Stimulated activated naive CD8-positive, alpha-beta T cell treated with anti-CD3 and anti-CD28 coated beads, Interleukin-15, Interleukin-2, amounts not matched to agents 100 U/mL and 50 U/mL, for 24 hours (primary cell): ENCODE measurements around the gene N4BP2L1.

ENCODE experiments used
- ATAC-seq: fragments of 150-1000 bp; cut with Tn5 transposase; one replicate; pipeline ENCODE4 v1.10.0; 2021
- DNase-seq: peaks from one replicate; pipeline ENCODE4 v3.0.0; 2021

The N4BP2L1 gene

DNA sequence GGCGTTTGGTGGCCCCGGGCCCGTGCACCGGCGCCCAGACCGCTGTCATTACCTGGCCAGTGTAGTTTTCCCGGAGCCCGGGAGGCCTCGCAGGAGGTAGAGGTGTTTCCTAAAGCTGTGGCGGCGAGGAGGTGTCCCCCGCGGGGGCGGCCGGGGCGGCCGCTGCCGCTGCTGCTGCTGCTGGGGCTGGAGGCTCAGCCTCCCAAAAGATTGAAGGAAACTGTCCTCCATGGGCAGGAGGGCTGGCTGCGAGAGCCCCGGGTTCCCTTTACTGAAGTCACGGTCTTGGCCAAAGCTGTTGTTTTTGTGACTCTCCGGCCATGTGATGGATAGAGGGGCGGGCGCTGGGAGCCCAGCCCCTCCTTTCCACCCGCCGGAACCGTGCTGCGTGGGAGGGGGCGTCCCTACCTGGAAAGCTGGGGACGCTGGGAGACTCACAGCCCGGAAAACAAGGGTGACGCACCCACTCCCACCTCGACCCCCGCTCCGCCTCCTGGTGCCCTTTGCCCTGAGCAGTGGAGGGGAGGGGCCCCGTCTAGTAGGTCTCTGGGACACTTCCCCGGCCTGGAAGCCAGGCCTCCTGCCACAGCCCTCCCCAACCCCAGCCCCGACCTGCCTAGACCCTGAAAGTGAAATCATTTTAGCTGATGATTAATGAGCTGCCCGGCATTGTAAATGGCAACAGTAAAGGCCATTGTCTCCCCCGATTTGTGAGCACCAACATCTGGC is at the start of gene N4BP2L1:
Gene N4BP2L1, minus strand, starts transcription at position 279 of the 729 bp plus-strand sequence. Its CDS starts 48 bp downstream, at position 231.
- DNase-seq (peak; percentile 94), ATAC-seq (peak; percentile 90)

DNA sequence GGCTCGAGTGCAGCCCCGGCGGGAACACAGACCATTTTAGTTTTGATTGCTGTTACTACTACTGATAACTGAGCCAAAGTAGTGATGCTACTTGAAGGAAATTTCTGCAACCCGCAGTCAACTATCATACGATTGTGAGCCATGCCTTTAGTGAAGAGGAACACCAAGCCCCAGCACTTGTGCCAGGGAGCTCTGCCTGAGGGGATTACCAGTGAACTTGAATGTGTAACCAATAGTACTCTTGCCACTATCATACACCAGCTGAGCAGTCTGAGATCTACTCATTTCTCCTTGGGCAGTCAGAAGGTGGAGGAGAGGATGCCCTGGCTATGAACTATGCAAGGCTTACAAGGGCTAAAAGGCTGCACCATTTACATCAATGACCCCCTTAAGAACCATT is 49.0 kb upstream of the N4BP2L1 start:
- ATAC-seq (no peak), DNase-seq (no peak)

DNA sequence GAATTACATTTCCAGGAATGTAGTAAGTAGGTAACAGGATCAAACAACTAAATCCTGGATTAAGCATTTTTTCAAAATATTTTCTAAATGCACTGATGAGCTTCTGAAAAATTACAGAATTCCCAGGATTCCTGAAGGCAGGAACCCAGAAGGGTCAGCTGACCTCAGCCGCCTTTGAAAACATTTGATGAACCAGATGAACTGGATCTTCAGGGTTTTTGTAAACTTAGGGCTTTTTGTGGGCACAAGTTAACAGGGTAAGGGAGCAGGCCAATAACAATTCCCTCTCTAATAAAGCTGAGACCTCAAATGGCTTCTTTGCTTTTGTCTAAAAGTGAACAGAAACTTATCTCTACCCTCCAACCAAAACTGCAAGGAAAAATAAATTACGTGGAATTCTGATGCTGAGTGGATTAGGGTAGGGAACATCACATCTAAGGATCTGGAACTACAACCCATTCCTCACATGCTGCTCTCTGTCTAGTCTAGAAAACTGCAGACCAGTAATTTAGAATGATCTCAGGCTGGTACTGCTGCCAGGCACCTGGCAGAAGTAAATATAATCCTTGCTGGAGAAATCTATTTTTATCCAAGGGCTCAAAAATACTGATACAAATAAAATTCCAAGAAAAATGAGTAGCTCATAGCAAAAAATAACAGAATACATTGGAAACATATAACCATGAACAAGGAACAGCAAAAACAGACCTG is 48.2 kb upstream of the N4BP2L1 start:
- DNase-seq (no peak), ATAC-seq (no peak)

DNA sequence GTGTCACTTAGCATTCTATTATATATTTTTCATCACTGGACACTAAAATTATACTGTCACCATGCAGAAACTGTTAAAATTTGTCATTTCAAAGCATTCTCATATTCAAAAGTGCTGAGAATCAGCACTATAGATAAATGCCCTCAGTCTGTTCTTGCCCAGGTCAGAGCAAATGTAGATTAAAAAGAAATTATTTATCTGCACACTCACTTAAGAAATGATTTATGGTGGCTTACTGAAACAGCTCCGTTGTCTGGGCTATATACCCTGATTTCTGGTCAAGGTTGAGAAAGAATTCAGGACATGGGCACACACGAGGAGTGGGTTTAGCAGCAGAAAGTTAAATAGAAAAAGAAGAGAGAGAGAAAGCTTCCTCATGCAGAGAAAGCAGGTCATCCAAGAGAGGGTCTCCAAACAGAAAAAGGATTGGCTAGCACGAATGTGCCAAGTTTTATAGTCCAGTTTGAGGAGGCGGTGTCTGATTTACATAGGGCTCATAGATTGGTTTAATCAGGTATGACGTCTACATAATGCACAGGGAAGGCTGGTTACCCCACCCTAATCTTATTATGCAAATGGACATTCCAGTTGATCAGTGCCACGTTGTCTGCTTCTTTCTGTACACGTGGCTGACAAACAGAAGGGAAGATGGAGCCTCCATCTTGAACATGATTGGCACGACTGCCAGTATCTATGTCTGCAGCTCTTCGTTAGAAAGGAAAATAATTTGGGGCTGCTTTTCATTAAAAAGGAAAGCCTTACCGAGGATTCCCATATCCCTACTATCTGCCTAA is 47.3 kb upstream of the N4BP2L1 start:
- ATAC-seq (no peak), DNase-seq (no peak)

- no peak for ATAC-seq
- DNase-seq: no peak
Observed at GRCh38 chr13:32473650-32474049, 45.7 kb upstream of the N4BP2L1 start.

DNA sequence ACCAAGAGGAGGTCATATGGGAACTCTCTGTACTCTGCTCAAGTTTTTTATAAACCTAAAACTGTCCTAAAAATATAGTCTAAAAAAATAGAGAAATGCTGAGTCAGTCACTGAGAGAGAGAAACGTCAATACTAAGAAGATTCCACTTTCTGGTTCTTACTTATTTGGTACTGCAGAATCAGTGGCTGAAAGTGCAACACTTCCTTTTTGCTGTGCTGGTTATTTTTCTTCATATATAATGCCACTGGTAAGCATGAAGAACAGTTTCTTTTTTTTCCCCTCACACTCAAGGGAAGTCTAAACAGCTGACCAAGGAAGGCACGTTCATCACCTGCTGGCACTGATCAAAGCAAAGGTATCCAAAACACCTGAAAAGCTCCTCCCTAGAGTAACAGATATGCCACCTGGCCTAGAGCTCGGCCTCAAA is 44.3 kb upstream of the N4BP2L1 start:
- ATAC-seq (no peak), DNase-seq (no peak)

DNA sequence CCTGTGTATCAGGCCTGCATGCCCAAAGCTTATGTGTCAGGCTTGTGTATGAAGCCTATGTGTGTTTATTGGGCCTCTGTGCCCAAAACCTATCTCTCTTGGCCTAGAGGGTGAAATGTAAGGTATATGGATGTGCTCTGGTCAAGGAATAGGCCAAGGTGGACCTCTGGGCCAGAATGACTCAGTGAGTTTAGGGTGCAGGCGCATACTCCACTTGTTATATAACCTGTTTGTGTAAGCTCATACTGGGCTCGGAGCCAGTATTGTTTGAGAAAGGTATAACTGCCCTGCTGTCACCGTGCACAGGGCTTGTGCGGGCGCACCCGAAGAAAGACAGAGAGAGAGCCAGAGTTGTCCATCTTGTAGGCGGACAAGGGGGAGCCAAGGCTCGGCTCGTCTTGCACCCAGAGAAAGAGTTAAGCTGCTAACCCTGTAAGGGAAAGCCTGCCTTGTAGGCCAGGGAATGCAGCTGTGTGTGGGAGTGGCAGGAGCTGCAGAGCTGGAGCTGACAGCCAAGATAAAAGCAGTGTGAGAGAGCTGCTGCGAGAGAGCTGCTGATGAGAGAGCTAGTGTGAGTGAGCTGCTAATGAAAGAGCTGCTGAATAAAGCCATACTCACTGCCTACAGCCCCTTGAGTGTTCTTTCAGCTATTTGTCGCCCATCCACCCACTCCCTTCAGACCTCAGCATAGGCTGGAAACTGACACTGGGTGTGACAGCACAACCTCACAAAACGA is 43.4 kb upstream of the N4BP2L1 start:
- DNase-seq: no peak
- no peak for ATAC-seq

DNA sequence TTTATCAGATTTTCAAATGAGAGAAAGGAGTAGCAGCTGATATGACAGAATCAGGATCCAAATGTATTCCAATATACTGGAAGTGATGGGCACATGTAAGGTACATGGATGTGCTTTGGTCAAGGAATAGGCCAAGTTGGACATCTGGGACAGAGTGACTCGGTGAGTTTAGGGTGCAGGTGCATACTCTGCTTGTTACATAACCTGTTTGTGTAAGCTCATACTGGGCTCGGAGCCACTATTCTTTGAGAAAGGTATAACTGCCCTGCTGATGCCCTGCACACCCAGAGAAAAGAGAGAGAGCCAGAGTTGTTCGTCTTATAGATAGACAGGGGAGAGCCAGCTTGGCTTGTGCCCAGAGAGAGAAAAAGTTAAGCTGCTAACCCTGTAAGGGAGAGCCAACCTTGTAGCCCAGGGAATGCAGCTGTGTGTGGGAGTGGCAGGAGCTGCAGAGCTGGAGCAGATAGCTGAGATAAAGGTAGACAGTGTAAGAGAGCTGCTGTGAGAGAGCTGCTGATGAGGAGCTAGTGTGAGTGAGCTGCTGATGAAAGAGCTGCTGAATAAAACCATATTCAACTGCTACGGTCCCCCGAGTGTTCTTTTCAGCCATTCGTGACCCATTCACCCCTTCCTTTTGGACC is 40.7 kb upstream of the N4BP2L1 start:
- DNase-seq: no peak
- no peak for ATAC-seq

- no peak for ATAC-seq
- no peak for DNase-seq
Observed at GRCh38 chr13:32456591-32456990, 28.7 kb upstream of the N4BP2L1 start.

DNA sequence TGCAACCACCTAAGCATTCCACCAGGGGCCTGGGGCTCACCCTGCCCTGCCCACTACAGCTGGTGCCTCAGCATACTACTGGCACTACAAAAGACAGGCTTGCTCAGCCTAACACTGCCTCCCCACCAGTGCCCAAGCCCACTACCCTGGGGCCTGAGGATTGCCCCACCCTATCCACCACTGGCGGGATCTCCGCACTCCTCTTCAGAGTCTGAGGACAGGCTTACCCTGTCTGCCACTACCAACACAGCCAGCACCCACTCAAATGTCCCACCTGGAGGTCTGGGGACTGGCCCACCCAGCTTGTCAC is 27.6 kb upstream of the N4BP2L1 start:
- DNase-seq: no peak
- ATAC-seq: no peak

- DNase-seq: no peak
- no peak for ATAC-seq
Observed at GRCh38 chr13:32454886-32455593, 27.1 kb upstream of the N4BP2L1 start.

- no peak for ATAC-seq
- no peak for DNase-seq
Observed at GRCh38 chr13:32453981-32454380, 26.1 kb upstream of the N4BP2L1 start.

DNA sequence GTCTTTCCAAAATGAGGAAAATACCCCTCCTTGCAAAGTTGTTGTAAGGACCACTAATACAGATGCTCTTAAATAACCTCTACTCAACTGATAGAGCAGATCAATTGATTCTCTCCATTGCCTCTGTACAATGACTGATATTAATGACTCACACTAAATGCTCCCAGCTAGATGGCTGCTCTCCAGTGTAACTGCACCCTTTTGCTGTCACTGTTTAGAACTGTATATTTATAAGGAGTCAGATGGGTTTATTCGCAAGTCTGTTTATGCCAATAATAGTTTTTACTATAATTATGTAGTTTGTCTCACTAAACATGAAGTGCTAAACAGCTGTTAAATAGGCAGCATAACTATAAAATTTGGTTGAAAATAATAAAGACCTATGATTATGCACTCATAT is 21.0 kb upstream of the N4BP2L1 start:
- DNase-seq: no peak
- no peak for ATAC-seq

GRCh38 chr13:32447894-32448623 is 20.1 kb upstream of the N4BP2L1 start:
- DNase-seq (no peak), ATAC-seq (no peak)

DNA sequence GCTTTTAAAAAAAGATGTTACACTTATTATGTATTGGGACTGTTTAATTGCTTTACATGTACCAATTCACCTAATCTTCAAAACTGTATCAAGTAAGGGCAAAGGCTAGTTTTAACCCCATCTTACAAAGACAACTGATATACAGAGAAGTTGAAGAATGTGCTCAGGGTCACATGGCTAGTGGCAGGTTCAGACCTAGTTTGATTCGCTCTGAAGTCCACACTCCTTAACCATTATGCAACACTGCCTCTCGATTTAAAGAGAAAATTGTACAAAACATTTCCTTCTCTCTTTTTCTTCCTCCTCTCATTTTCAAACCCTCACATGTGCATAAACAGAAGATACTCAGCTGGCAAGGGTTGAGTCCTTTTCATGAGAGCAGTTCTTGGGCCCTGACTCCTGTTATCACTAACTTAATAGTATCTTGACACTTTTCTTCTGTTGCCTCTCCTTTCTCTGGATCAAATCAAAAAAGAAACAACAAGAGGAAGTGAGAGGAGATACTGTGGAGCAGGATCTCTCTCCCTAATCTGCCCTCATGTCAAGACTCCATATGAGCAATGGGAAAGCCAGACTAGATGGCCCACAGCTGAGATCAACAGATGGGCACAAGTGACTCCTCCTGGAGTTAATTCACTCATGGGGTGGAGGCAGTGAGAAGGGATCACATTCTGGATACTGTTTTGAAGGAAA is 19.0 kb upstream of the N4BP2L1 start:
- DNase-seq (no peak), ATAC-seq (no peak)

DNA sequence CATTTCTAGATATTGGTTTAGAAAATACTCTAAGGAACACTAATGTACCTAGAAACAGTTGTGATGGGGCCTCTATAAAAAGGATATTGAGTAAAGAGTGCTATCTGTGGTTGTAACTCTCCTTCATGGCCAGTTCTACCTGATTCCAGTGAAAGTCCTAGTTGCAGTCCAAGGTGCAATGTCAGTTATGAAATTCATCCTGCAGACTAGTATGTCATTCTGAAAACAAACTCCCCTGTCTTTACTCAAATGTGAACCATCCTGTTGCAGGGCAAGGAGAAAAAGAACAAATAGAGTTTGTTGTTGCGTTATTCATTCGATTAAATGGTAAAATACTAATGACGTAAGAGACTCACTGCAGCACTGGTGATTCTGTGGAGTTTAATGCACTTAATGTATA is 18.3 kb upstream of the N4BP2L1 start:
- ATAC-seq (no peak), DNase-seq (no peak)

GRCh38 chr13:32445461-32445860 is 17.5 kb upstream of the N4BP2L1 start:
- DNase-seq (no peak), ATAC-seq (no peak)

DNA sequence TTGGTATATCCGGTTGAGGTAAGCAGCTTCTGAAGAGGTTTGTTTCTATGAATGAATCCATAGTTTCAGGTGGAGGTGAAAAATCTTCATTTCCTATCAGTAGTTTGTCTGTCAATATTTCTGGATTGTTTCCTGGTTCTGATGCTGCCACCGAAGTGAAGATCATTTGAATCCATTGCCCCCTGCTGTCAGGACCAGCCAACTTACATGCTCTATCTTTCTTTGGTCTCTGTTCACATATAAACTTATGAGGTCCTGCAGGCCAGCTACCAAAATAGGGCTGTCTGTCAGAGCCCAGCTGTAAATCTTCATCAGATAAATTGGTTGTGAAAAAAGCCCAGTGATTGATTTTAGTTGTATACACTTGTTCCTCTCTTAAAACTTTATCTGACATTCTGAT is 15.2 kb upstream of the N4BP2L1 start:
- no peak for ATAC-seq
- DNase-seq: no peak

GRCh38 chr13:32438871-32439270 is 10.9 kb upstream of the N4BP2L1 start:
- DNase-seq: no peak
- ATAC-seq: no peak

GRCh38 chr13:32432856-32433255 is 4.9 kb upstream of the N4BP2L1 start:
- no peak for ATAC-seq
- DNase-seq: no peak
